Loucy (cell line): Measurements from ENCODE around the gene SMIM14.

Experiments
- EZH2phosphoT487 ChIP-seq: fragments of 200-600 bp; IDR thresholded peaks from 2 replicates; pipeline ENCODE4 v1.6.1; 2018; ENCODE audit warnings: antibody characterized with exemption, mild to moderate bottlenecking, moderate library complexity, borderline replicate concordance
- TF ChIP-seq, protein P1 (sequence below): fragments of 200-600 bp; sonication (generic); conservative IDR thresholded peaks from 2 replicates; pipeline ENCODE4 v1.5.1; 2014; ENCODE audit warnings: mild to moderate bottlenecking, antibody characterized with exemption, low read length

DNA sequence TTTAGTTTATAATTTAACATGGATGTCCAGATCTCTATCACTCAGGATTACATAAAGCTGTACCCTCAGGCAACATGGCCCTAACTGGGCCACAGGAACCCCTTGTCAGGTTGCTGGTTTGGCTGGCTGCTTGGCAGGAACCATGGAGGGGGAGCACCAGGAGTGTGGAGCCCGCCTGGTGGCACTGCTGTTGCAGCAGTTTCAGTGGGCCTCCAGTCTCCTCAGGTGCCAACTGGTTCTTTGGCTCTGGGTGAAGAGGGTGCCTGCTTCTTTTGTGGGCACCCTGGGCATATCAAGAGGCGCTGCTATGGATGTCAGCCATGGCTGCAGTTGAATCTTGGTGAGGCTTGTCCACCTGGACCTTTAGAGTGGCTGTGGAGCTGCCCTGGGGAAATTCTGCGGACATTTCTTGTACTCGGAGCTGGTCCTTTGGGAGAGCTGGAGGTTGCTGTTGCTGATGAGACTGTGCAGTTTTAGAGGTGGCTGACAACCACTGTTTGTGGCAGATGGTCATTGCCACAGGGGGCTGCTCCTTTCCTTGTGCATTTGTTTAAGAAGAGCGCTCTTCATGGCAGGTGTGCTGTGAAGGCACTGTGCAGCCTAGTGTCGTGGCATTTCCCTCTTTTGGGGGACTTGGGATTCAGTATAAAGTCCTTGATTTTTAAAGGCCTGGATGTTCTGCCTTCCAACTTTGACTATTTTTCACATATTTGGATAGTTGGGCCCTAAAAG, 10.3 kb upstream of the SMIM14 start:
- TF ChIP-seq, protein P1, sequence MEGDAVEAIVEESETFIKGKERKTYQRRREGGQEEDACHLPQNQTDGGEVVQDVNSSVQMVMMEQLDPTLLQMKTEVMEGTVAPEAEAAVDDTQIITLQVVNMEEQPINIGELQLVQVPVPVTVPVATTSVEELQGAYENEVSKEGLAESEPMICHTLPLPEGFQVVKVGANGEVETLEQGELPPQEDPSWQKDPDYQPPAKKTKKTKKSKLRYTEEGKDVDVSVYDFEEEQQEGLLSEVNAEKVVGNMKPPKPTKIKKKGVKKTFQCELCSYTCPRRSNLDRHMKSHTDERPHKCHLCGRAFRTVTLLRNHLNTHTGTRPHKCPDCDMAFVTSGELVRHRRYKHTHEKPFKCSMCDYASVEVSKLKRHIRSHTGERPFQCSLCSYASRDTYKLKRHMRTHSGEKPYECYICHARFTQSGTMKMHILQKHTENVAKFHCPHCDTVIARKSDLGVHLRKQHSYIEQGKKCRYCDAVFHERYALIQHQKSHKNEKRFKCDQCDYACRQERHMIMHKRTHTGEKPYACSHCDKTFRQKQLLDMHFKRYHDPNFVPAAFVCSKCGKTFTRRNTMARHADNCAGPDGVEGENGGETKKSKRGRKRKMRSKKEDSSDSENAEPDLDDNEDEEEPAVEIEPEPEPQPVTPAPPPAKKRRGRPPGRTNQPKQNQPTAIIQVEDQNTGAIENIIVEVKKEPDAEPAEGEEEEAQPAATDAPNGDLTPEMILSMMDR: no peak
- TF ChIP-seq EZH2phosphoT487: no peak
